VCaP (cell line): ENCODE data around the gene CAV3.

Source experiments
- H3K27ac ChIP-seq: fragments of 450-650 bp; 2 replicates; pipeline ENCODE4 v1.5.1; 2017
- CTCF ChIP-seq: fragments of 450-650 bp; conservative IDR thresholded peaks from 2 replicates; pipeline ENCODE4 v1.5.1; 2017; ENCODE audit warnings: mild to moderate bottlenecking, moderate library complexity

Gene CAV3

GRCh38 chr3:8775181-8775580 lies 41.6 kb downstream of the CAV3 start:
- no peak for TF ChIP-seq CTCF
- no peak overlapping the region for H3K27ac ChIP-seq

GRCh38 chr3:8775602-8776001 lies 42.0 kb downstream of the CAV3 start:
- TF ChIP-seq CTCF: no peak
- no peak overlapping the region for H3K27ac ChIP-seq

- TF ChIP-seq CTCF: no peak
- H3K27ac ChIP-seq: no peak overlapping the region
Observed at GRCh38 chr3:8776406-8776805, 42.8 kb downstream of the CAV3 start.

- TF ChIP-seq CTCF: no peak
- H3K27ac ChIP-seq: no peak overlapping the region
Observed at GRCh38 chr3:8777201-8777977, 43.8 kb downstream of the CAV3 start.

- no peak overlapping the region for H3K27ac ChIP-seq
- no peak for TF ChIP-seq CTCF
Observed at GRCh38 chr3:8777978-8778267, 44.3 kb downstream of the CAV3 start.

- H3K27ac ChIP-seq: no peak overlapping the region
- no peak for TF ChIP-seq CTCF
Observed at GRCh38 chr3:8778475-8778874, 44.9 kb downstream of the CAV3 start.

- no peak overlapping the region for H3K27ac ChIP-seq
- no peak for TF ChIP-seq CTCF
Observed at GRCh38 chr3:8780279-8780678, 46.7 kb downstream of the CAV3 start.
